ENCODE measurements around the gene C14orf180. TPM values are rescaled to one million over a fixed set of nuclear protein-coding genes. Genes with fewer than 3 reads are reported as not detected.

The C14orf180 gene
- total and polyA plus RNA-seq, 12 donors: 0.26 to 17.8 (median 5.6) TPM

DNA sequence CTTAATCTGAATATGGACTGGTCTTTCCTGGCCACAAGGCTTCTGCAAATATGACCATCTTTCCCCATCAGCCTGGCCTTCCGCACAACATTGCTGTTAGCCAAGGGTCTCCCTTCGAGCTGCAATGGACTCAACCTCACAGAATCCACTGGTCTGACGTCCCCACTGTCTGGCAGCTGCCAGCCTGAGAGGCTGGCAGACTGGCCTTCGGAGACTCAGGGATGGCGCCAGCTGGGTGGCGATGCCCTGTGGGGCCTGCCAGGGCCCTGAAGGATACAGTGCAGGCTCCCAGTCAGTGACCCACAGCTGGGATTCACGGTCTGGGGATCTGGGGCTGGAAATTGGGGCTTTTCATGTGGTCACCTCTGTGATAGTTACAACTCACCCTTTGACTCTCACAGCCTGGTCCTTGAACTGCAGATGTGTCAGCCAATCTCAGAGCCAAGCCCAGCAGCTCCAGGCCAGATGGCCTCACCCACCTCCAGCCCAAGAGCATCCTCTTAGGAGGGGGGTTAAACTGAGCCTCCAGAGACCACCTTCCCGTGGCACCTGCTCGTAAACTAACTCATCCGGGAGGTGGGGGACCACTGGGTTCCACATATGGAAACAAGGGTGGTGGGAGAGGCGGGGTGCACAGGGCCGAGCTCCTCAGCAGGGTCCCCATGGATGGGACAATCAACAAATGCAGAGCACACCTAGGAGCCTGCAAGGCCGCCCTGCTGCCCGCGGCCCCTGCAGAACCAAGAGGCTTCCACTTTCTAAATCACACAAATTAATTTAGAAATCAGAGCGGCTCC, 21.1 kb upstream of the C14orf180 start:
- H3K36me3 ChIP-seq (replicated peaks in 1 of 2): no peaks in the 10 kb centered on the region
- no peaks in the 10 kb centered on the region for H3K4me1 ChIP-seq (replicated peaks in 1 of 2)
- intact Hi-C loops (cut with DNase I): no loop called here
- H3K9me3 ChIP-seq (replicated peaks in 1 of 3): no peaks in the 10 kb centered on the region
- H3K4me3 ChIP-seq: no peak overlapping the region
- H3K27me3 ChIP-seq: no peaks in the 10 kb centered on the region
- DNase-seq: no peak
- TF ChIP-seq, protein P1, sequence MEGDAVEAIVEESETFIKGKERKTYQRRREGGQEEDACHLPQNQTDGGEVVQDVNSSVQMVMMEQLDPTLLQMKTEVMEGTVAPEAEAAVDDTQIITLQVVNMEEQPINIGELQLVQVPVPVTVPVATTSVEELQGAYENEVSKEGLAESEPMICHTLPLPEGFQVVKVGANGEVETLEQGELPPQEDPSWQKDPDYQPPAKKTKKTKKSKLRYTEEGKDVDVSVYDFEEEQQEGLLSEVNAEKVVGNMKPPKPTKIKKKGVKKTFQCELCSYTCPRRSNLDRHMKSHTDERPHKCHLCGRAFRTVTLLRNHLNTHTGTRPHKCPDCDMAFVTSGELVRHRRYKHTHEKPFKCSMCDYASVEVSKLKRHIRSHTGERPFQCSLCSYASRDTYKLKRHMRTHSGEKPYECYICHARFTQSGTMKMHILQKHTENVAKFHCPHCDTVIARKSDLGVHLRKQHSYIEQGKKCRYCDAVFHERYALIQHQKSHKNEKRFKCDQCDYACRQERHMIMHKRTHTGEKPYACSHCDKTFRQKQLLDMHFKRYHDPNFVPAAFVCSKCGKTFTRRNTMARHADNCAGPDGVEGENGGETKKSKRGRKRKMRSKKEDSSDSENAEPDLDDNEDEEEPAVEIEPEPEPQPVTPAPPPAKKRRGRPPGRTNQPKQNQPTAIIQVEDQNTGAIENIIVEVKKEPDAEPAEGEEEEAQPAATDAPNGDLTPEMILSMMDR (IDR thresholded peaks at IDR 0.05): no peak
- no peak for TF ChIP-seq POLR2A (IDR thresholded peaks at IDR 0.05)
- H3K27ac ChIP-seq: no peak overlapping the region
- 65 to 92% (median 86%) methylated on average over 15 to 16 of the region's 16 CpGs for WGBS, 4 donors

DNA sequence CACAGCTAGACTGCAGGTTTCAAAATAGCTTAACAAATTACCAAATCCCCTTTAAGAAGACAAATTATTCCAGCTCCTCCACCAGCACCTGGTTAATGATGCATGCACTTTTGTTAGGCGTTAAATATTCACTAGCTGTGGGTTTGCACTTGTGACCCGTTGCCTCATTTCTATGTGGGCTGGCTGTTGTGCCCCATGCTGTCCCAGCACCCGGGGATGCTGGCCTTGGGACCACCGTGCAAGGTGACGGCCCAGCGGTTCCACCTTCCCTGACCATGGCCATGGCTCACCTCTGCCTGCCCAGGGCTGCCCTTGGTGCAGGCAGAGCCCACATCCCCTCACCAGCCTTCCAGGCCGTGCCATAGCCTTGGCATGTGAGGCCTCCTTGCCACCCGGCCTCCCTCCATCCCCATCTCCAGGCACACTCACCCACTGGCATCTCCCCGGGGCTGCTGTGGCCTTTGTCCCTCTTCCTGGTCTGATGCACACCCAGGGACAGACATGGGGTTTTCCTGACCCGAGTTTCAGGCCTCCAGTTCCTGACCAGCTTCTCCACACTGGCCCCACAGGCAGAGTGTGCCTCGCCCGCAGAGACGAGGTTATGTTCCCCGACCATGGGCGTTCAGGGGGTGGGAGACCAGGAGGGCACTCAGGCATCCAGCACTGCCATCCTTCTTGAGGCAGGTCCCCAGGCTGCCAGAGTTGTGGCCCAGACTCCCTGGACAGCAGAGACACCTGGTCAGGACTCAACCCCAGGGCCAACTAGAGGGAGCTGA, 20.3 kb upstream of the C14orf180 start:
- H3K4me1 ChIP-seq (replicated peaks in 1 of 2): no peaks in the 10 kb centered on the region
- DNase-seq: no peak
- H3K27ac ChIP-seq: no peak overlapping the region
- no peaks in the 10 kb centered on the region for H3K36me3 ChIP-seq (replicated peaks in 1 of 2)
- no peak for TF ChIP-seq POLR2A (IDR thresholded peaks at IDR 0.05)
- TF ChIP-seq, protein P1 (IDR thresholded peaks at IDR 0.05): no peak
- intact Hi-C loops (cut with DNase I): no loop called here
- no peaks in the 10 kb centered on the region for H3K9me3 ChIP-seq (replicated peaks in 1 of 3)
- 67 to 82% (median 76%) methylated on average over 9 to 15 of the region's 15 CpGs for WGBS, 4 donors
- H3K4me3 ChIP-seq: no peak overlapping the region
- H3K27me3 ChIP-seq: no peaks in the 10 kb centered on the region

DNA sequence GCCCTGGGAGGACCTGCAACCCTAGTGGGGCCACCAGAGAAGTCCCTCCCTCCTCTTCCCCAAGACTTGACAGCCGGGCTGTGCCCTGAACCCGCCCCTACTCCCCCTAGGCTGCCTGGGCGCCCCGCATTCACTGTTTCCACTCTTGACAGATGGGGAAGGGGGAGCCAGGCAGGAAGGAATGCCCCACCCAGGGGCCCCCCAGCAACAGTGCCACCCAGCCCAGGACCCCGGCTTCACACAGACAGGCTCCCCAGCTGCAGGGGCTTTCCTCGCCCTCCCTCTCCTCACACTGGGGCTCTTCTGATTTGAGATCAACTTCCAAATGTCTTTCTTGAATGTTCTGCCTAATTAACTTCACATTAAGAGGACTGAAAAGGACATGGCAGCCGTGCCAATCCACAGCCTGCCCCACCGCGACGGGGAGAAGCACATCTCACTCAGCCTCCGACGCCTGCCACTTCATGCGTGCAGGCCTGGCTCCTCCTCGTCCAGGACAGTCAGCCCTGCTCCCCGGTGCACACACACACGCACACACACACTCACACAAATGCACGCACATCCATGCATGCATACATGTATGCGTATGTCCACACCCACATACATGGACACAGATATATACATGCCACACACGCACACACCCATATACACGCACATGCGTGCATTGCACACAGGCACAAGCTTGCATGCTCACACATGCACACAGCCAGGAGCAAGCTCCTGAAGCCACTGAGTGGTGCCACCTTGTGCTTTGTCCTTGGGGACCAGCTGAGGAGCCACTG, 19.6 kb upstream of the C14orf180 start:
- TF ChIP-seq, protein P1 (IDR thresholded peaks at IDR 0.05): no peak
- TF ChIP-seq POLR2A (IDR thresholded peaks at IDR 0.05): no peak
- no peaks in the 10 kb centered on the region for H3K4me1 ChIP-seq (replicated peaks in 1 of 2)
- no peak for DNase-seq
- no peaks in the 10 kb centered on the region for H3K9me3 ChIP-seq (replicated peaks in 1 of 3)
- intact Hi-C loops (cut with DNase I): no loop called here
- no peak overlapping the region for H3K4me3 ChIP-seq
- no peaks in the 10 kb centered on the region for H3K36me3 ChIP-seq (replicated peaks in 1 of 2)
- no peak overlapping the region for H3K27ac ChIP-seq
- H3K27me3 ChIP-seq: peaks cover 4% of the 10 kb centered on the region
- WGBS, 4 donors: 79 to 87% (median 84%) methylated on average over 17 to 21 of the region's 21 CpGs

DNA sequence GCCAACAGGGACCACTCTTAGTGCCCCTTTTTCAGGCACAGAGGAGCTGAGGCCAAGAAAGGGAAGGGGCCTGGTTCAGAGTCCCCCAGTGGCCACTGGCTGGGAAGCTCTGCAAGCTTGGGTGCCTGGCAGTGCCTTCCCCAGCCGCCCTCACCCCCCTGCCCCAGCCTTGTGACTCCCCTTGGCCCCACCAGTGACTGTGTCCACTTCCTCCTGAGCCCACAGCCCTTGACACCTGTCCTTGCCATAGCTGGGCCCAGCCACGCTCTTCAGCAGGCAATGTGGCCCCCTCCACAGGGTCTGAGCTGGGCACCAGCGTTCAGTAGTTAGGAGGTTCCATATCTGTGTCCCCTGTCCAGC, 19.0 kb upstream of the C14orf180 start:
- no peaks in the 10 kb centered on the region for H3K36me3 ChIP-seq (replicated peaks in 1 of 2)
- H3K4me3 ChIP-seq: no peak overlapping the region
- intact Hi-C loops (cut with DNase I): no loop called here
- H3K4me1 ChIP-seq (replicated peaks in 1 of 2): no peaks in the 10 kb centered on the region
- TF ChIP-seq, protein P1 (IDR thresholded peaks at IDR 0.05): no peak
- TF ChIP-seq POLR2A (IDR thresholded peaks at IDR 0.05): no peak
- no peaks in the 10 kb centered on the region for H3K9me3 ChIP-seq (replicated peaks in 1 of 3)
- peaks cover 10% of the 10 kb centered on the region for H3K27me3 ChIP-seq
- H3K27ac ChIP-seq: no peak overlapping the region
- 70 to 100% (median 86%) methylated on average over 1 to 3 of the region's 3 CpGs; no CpG with 5 or more reads in 1 of the 4 donors for WGBS, 4 donors
- DNase-seq: no peak

Measured in adrenal gland (tissue), 12 donors.